ENCODE results near the gene WDR59.
"Not testable (repeated sequence)": the region's sequence is repeated elsewhere in the genome, so short reads cannot be mapped to it uniquely, and the experiment has no call there.

DNA sequence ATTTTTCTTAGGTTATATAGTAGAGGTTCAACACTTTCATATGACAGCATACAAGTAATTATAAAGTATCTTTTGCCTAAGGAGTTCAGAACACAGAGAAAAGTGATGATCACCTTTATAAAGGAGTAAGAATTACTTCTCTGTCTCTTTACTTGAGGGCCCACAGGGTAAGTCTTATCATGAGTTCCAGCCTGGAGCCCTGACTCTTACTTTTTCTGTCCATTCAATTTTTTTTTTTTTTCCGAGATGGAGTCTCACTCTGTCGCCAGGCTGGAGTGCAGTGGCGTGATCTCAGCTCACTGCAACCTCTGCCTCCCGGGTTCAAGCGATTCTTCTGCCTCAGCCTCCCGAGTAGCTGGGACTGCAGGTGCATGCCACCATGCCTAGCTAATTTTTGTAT is 28.2 kb upstream of the WDR59 start:
- TF ChIP-seq, protein P1, sequence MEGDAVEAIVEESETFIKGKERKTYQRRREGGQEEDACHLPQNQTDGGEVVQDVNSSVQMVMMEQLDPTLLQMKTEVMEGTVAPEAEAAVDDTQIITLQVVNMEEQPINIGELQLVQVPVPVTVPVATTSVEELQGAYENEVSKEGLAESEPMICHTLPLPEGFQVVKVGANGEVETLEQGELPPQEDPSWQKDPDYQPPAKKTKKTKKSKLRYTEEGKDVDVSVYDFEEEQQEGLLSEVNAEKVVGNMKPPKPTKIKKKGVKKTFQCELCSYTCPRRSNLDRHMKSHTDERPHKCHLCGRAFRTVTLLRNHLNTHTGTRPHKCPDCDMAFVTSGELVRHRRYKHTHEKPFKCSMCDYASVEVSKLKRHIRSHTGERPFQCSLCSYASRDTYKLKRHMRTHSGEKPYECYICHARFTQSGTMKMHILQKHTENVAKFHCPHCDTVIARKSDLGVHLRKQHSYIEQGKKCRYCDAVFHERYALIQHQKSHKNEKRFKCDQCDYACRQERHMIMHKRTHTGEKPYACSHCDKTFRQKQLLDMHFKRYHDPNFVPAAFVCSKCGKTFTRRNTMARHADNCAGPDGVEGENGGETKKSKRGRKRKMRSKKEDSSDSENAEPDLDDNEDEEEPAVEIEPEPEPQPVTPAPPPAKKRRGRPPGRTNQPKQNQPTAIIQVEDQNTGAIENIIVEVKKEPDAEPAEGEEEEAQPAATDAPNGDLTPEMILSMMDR (IDR thresholded peaks at IDR 0.05): not testable (repeated sequence)
- TF ChIP-seq POLR2AphosphoS5 (IDR thresholded peaks at IDR 0.05; ENCODE audit: low read depth, low read length); EP300 (IDR thresholded peaks at IDR 0.05; ENCODE audit: borderline replicate concordance in 1 of 2, low read depth in 1 of 2, low read length in 1 of 2); RCOR1 (IDR thresholded peaks at IDR 0.05; ENCODE audit: low read length); SMC3 (IDR thresholded peaks at IDR 0.05; ENCODE audit: low read depth, low read length); SIN3A (IDR thresholded peaks at IDR 0.05; ENCODE audit: borderline replicate concordance, low read depth, low read length); YY1 (IDR thresholded peaks at IDR 0.05; ENCODE audit: low read depth); FOXM1 (IDR thresholded peaks at IDR 0.05; ENCODE audit: low read depth); FOXJ3 (CRISPR knock-in tag; IDR thresholded peaks at IDR 0.05): not testable (repeated sequence)
- TF ChIP-seq, protein P2, sequence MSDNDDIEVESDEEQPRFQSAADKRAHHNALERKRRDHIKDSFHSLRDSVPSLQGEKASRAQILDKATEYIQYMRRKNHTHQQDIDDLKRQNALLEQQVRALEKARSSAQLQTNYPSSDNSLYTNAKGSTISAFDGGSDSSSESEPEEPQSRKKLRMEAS (IDR thresholded peaks at IDR 0.05; ENCODE audit: low read depth): not testable (repeated sequence)
- TF ChIP-seq, protein P3, sequence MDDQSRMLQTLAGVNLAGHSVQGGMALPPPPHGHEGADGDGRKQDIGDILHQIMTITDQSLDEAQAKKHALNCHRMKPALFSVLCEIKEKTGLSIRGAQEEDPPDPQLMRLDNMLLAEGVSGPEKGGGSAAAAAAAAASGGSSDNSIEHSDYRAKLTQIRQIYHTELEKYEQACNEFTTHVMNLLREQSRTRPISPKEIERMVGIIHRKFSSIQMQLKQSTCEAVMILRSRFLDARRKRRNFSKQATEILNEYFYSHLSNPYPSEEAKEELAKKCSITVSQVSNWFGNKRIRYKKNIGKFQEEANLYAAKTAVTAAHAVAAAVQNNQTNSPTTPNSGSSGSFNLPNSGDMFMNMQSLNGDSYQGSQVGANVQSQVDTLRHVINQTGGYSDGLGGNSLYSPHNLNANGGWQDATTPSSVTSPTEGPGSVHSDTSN (IDR thresholded peaks at IDR 0.05): not testable (repeated sequence)
